Subcutaneous adipose tissue (tissue), 4 donors: ENCODE results near the gene TBATA. TPM values are rescaled to one million over a fixed set of nuclear protein-coding genes. Genes with fewer than 3 reads are reported as not detected.

ENCODE experiments used
- total RNA-seq, 4 donors: library from RNA; depleted of rRNA; stranded (reverse); fragments of >200 nt; gene quantifications; one replicate each; pipeline ENCODE4 v1.1.0, GENCODE V29; 2016
- TF ChIP-seq, protein P1 (sequence below): fragments of 450-650 bp; IDR thresholded peaks from one replicate; pipeline ENCODE4 v1.5.1; 2016; ENCODE audit warnings: low read depth, mild to moderate bottlenecking, control low read depth, antibody characterized with exemption, moderate library complexity

Gene TBATA
- total RNA-seq, 4 donors from 2014 or later, result 1.1 TPM; not detected in 3

DNA sequence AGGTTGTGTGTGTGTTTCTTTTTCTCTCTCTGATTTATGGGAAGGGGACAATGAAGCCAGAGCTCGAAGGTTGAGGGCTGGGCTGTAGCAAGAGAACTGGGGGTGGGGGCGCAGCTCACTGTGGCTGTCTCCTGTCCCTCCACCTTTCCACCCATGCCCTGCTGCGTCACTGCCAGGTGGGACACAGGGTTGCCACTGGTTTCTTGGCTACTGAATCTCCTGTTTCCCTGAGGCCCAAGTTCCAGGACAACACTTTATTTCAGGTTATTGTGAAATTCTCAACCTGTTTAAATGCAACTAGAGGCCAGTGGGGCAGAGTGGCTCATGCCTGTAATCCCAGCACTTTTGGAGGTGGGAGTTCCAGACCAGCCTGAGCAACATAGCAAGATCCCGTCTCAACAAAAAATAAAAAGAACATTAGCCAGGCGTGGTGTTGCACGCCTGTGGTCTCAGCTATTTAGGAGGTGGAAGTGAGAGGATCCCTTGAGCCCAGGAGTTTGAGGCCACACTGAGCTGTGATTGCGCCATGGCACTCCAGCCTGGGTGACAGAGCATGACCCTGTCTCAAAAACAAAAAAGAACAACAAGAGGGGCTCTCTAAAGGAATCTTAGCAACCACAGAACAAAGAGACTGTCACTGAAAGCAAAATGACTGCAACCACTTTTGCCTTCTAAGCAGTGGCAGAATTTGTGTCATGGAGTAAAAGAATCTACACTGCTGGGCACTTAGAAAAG, 22.6 kb downstream of the TBATA start:
- TF ChIP-seq, protein P1, sequence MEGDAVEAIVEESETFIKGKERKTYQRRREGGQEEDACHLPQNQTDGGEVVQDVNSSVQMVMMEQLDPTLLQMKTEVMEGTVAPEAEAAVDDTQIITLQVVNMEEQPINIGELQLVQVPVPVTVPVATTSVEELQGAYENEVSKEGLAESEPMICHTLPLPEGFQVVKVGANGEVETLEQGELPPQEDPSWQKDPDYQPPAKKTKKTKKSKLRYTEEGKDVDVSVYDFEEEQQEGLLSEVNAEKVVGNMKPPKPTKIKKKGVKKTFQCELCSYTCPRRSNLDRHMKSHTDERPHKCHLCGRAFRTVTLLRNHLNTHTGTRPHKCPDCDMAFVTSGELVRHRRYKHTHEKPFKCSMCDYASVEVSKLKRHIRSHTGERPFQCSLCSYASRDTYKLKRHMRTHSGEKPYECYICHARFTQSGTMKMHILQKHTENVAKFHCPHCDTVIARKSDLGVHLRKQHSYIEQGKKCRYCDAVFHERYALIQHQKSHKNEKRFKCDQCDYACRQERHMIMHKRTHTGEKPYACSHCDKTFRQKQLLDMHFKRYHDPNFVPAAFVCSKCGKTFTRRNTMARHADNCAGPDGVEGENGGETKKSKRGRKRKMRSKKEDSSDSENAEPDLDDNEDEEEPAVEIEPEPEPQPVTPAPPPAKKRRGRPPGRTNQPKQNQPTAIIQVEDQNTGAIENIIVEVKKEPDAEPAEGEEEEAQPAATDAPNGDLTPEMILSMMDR, result no peak

GRCh38 chr10:70761727-70762350, 23.3 kb downstream of the TBATA start:
- TF ChIP-seq, protein P1, result no peak

DNA sequence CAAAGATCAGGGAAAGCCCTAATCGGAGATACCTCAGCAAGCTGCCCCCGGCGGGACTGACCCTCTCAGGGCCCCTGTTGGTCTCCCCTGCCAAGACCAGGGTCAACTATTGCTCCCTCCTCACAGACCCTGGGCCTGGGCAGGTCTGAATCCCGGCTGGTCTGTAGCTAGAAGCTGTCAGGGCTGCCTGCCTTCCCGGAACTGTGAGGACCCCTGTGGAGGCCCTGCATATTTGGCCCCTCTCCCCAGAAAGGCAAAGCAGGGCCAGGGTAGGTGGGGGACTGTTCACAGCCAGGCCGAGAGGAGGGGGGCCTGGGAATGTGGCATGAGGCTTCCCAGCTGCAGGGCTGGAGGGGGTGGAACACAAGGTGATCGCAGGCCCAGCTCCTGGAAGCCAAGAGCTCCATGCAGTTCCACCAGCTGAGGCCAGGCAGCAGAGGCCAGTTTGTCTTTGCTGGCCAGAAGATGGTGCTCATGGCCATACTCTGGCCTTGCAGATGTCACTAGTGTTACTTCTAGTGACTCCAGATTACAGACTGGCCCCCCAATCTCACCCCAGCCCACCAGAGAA, 24.1 kb downstream of the TBATA start:
- TF ChIP-seq, protein P1, result no peak

DNA sequence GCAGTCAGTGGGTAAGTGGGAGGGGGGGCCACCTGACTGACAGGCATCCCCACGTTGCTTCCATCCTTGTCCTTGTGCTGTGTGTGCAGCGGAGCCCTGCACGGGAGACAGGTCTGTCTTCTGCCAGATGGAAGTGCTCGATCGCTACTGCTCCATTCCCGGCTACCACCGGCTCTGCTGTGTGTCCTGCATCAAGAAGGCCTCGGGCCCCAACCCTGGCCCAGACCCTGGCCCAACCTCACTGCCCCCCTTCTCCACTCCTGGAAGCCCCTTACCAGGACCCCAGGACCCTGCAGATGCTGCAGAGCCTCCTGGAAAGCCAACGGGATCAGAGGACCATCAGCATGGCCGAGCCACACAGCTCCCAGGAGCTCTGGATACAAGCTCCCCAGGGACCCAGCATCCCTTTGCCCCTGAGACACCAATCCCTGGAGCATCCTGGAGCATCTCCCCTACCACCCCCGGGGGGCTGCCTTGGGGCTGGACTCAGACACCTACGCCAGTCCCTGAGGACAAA, 24.8 kb downstream of the TBATA start:
- TF ChIP-seq, protein P1, result no peak

DNA sequence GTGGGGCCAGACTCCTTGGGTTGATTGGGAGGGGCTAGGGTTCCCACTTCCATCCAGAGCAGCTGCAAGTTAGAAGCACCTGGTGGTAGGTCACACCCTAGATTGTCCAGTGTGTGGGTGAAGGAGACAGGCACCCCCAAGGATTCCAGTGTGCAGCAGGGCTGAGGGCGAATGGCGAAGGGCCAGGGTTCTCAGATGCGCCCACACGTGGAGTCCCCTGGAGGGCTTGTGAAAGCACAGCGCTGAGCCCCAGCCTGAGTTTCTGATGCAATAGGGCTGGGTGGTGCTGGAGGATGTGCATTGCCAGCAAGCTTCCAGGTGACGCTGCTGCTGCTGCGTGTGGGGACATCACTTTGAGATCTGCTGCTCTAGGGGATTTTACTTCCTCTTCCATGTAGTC, 25.4 kb downstream of the TBATA start:
- TF ChIP-seq, protein P1, result no peak

DNA sequence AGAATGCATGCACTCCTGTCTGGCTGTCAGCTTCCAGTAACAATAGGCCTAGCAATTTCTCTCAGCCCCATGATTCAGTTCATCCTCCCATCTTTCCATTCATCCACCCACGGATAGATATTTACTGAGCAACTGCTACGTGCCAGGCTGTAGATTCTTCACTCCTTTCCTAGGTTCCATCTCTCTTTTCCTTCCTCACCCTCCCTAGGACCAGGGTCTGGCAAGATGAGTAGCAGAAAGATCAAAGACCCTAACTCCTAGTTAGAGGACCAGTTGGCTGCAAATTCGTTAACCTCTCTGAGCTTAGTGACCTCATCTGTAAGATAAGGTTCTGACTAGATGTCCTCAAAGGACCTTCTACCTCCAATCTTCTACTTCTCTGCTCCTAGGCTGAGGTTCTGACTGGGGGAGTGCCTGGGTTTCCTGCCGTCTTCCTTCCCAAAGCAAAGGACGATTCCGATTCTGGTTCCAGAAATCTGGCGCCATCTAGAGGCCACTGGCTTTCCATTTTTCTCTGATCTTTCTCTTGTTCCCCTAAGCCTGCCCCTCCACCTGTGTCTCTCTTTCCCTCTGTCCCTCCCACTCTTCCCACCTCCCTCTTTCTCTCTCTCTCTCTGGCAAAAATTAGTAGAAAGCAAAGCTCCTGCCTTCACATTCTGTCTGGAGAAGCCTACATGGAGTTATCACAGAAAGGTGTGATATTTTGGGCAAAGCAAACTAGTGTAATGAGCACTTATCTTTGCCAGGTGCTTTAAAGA, 26.2 kb downstream of the TBATA start:
- TF ChIP-seq, protein P1, result no peak
